K562 (cell line): Measurements from ENCODE around the gene RARRES2. TPM values are rescaled to one million over a fixed set of nuclear protein-coding genes. Genes with fewer than 3 reads are reported as not detected.

ENCODE experiments used
- ARNT ChIP-seq, 2 experiments: fragments of 450-650 bp; IDR thresholded peaks; 2 replicates each; pipeline ENCODE4 v1.6.1; 2016; ENCODE audit warnings: mild to moderate bottlenecking in 1 of 2
- GTF2E2 ChIP-seq: fragments of 200-800 bp; sonication (Bioruptor generic); IDR thresholded peaks from 2 replicates; pipeline ENCODE4 v1.6.1; 2016; ENCODE audit warnings: missing genetic modification characterization, missing compliant biosample characterization
- HDGF ChIP-seq: fragments of 450-650 bp; IDR thresholded peaks from 2 replicates; pipeline ENCODE4 v1.6.1; 2016
- JUNB ChIP-seq: fragments of 450-650 bp; formaldehyde crosslinking; conservative IDR thresholded peaks from 2 replicates; pipeline ENCODE4 v1.4.0; 2020; ENCODE audit warnings: mild to moderate bottlenecking
- JUND ChIP-seq, 2 experiments: IDR thresholded peaks; 2 replicates in 1 of 2; 3 replicates in 1 of 2; pipeline ENCODE4 v1.6.1; 2011; ENCODE audit warnings: borderline replicate concordance in 2 of 2, low read depth in 2 of 2, low read length in 2 of 2, improper control_type of control experiment in 1 of 2, missing biosample characterization in 1 of 2, missing genetic modification characterization in 1 of 2, missing genetic modification reagents in 1 of 2
- MAFK ChIP-seq: IDR thresholded peaks from 2 replicates; pipeline ENCODE4 v1.6.1; 2011; ENCODE audit warnings: low read length, improper control_type of control experiment
- MYC ChIP-seq, 2 experiments: fragments of 250-450 bp in 1 of 2; sonication (Bioruptor Pico) in 1 of 2; IDR thresholded peaks; 2 replicates each; pipeline versions ENCODE4 v1.5.1 to v1.6.1; 2012 to 2021; ENCODE audit warnings: low read depth in 2 of 2, borderline replicate concordance in 1 of 2, improper control_type of control experiment in 1 of 2, low read length in 1 of 2, mild to moderate bottlenecking in 1 of 2, moderate library complexity in 1 of 2
- TAF7 ChIP-seq: fragments of 450-650 bp; IDR thresholded peaks from 2 replicates; pipeline ENCODE4 v1.6.1; 2016; ENCODE audit warnings: missing genetic modification characterization, missing compliant biosample characterization
- ZBTB11 ChIP-seq, 3 experiments: fragments of 200-800 bp in 1 of 3; fragments of 250-450 bp in 1 of 3; fragments of 450-650 bp in 1 of 3; sonication (Bioruptor Pico) in 1 of 3; sonication (Bioruptor generic) in 1 of 3; formaldehyde crosslinking in 1 of 3; IDR thresholded peaks; 2 replicates each; pipeline versions ENCODE4 v1.6.1 to v1.8.0; 2016 to 2022; ENCODE audit warnings: mild to moderate bottlenecking in 2 of 3, missing genetic modification characterization in 2 of 3, missing compliant biosample characterization in 1 of 3, moderate library complexity in 1 of 3
- ZBTB7A ChIP-seq: IDR thresholded peaks from 2 replicates; pipeline ENCODE4 v1.6.1; 2011; ENCODE audit warnings: low read depth, mild to moderate bottlenecking, low read length, moderate library complexity, borderline replicate concordance; ENCODE audit not compliant: control insufficient read depth
- ZC3H4 ChIP-seq: sonication (generic); formaldehyde crosslinking; IDR thresholded peaks from 2 replicates; pipeline ENCODE4 v1.9.0; 2021; ENCODE audit warnings: missing genetic modification reagents, borderline replicate concordance
- ZNF584 ChIP-seq: fragments of 200-800 bp; sonication (Bioruptor generic); IDR thresholded peaks from 2 replicates; pipeline ENCODE4 v1.6.1; 2016; ENCODE audit warnings: low read depth, mild to moderate bottlenecking, missing genetic modification characterization, missing compliant biosample characterization
- polyA plus RNA-seq, 8 experiments: library from polyadenylated mRNA; depleted of rRNA in 4 of 8; stranded (reverse) in 5 of 8; unstranded in 3 of 8; fragments of >200 nt; fragmentation: Nextera tagmentation in 2 of 8; fragmentation: Illumina TruSeq in 1 of 8; extraction: Ambion mirVana in 2 of 8; extraction: Trizol in 1 of 8; gene quantifications; 2 replicates each; pipeline versions ENCODE4 v1.2.1 to v1.2.3, GENCODE V29; 2011 to 2014; ENCODE audit warnings: inconsistent platforms in 1 of 8, missing spikeins in 1 of 8
- total RNA-seq, 7 experiments: library from RNA; depleted of rRNA in 6 of 7; stranded (reverse); fragments of >200 nt in 6 of 7; fragmentation: Illumina TruSeq in 2 of 7; extraction: Trizol in 2 of 7; gene quantifications; 2 replicates each; pipeline versions ENCODE4 v1.2.1 to v1.2.3, GENCODE V29; 2011 to 2021; ENCODE audit warnings: low replicate concordance in 1 of 7
- TF ChIP-seq, protein P1 (sequence below), 2 experiments: IDR thresholded peaks; 2 replicates each; pipeline ENCODE4 v1.6.1; 2012; ENCODE audit warnings: improper control_type of control experiment in 2 of 2, low read depth in 2 of 2, low read length in 2 of 2, borderline replicate concordance in 1 of 2

The RARRES2 gene
- total and polyA plus RNA-seq, 9 of the 15 experiments (the other 6 are each of a cell fraction or from before 2014, with no cell fraction given): 0.11 to 1.7 (median 0.23) TPM; not detected in 6

DNA sequence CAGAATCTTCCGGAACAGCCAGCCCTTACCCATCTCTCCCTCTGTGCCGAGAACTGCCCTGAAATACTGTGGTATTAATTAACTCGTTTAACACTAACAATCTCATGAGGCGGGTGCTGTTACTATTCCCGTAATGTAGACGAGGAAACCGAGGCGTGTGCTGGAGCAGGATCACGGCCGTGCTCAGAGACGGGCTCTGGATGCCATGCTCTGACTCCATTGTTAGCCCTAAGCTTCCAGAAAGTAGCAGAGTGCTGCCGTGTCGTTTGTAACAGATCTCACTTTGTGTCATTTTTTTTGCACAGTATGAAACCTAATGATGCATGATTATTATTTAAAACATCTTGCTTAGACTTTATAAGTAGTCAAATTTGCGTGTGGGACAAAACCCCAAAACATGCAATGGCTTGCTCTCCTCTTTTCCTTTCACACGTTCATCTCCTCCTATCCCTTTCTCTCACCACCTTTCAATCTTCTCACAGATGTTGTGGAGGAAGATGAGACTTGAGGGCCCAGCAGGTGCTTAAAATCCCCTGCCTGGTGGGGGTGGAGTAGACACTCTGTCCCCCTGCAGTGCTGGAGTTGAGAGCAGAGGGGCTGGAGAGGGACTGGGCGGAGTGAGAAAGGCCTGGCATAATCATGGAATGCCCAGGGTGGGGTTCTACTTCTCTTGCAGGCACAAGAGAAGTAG, 17.6 kb downstream of the RARRES2 start (continued):
- TF ChIP-seq TAF7 (tag): peak; percentile 23; the same call in 1 of the 2 replicates
- TF ChIP-seq HDGF: 0 out of 2 replicates have a peak, but pooled peaks have one; percentile 19
- peak; percentile 41; the same call in 1 of the 2 replicates for TF ChIP-seq ZBTB7A
- no peak for TF ChIP-seq JUND (IDR thresholded peaks at IDR 0.05; ENCODE audit: borderline replicate concordance, low read depth, low read length)
- peak; percentile 44; the same call in 2 of the 3 replicates for TF ChIP-seq JUND (tag; IDR thresholded peaks at IDR 0.05; ENCODE audit: borderline replicate concordance, low read depth, low read length)
- TF ChIP-seq ZC3H4 (CRISPR knock-in tag): no peak
- 0 out of 6 replicates have a peak, but pooled peaks of 1 of the 3 experiments have one; percentile 7 for TF ChIP-seq ZBTB11 (CRISPR knock-in tag; IDR thresholded peaks at IDR 0.05)
- 0 out of 2 replicates have a peak, but pooled peaks have one; percentile 9 for TF ChIP-seq JUNB (CRISPR knock-in tag)
- TF ChIP-seq, protein P1, sequence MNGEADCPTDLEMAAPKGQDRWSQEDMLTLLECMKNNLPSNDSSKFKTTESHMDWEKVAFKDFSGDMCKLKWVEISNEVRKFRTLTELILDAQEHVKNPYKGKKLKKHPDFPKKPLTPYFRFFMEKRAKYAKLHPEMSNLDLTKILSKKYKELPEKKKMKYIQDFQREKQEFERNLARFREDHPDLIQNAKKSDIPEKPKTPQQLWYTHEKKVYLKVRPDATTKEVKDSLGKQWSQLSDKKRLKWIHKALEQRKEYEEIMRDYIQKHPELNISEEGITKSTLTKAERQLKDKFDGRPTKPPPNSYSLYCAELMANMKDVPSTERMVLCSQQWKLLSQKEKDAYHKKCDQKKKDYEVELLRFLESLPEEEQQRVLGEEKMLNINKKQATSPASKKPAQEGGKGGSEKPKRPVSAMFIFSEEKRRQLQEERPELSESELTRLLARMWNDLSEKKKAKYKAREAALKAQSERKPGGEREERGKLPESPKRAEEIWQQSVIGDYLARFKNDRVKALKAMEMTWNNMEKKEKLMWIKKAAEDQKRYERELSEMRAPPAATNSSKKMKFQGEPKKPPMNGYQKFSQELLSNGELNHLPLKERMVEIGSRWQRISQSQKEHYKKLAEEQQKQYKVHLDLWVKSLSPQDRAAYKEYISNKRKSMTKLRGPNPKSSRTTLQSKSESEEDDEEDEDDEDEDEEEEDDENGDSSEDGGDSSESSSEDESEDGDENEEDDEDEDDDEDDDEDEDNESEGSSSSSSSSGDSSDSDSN (IDR thresholded peaks at IDR 0.05; ENCODE audit: borderline replicate concordance in 1 of 2, low read depth in 2 of 2, low read length in 2 of 2): peak in 1 of 2 experiments; percentile 12; a peak in 1 of 4 replicates
- peak; percentile 32; the same call in 1 of the 2 replicates for TF ChIP-seq MYC (IDR thresholded peaks at IDR 0.05; ENCODE audit: low read depth, low read length)
- TF ChIP-seq MYC (CRISPR knock-in tag; IDR thresholded peaks at IDR 0.05; ENCODE audit: borderline replicate concordance, low read depth): no peak; the same call in 1 of the 2 replicates
- TF ChIP-seq ZNF584 (CRISPR knock-in tag): peak; percentile 30; the same call in 1 of the 2 replicates
- TF ChIP-seq GTF2E2 (tag): peak; percentile 3
- 0 out of 4 replicates have a peak, but pooled peaks of 1 of the 2 experiments have one; percentile 51 for TF ChIP-seq ARNT (IDR thresholded peaks at IDR 0.05)
- TF ChIP-seq MAFK: 0 out of 2 replicates have a peak, but pooled peaks have one; percentile 10
